Bronchial epithelial cell (primary cell): ENCODE results near the gene PUSL1. TPM values are rescaled to one million over a fixed set of nuclear protein-coding genes. Genes with fewer than 3 reads are reported as not detected.

Experiments used
- DNase-seq: peaks from one replicate; pipeline ENCODE4 v3.0.0-alpha.2; 2010; ENCODE audit warnings: low read depth
- FAIRE-seq: peaks from 2 replicates; lab custom pipeline; 2011; peaks lifted over from hg19 to GRCh38; lab: Jason Lieb, UNC
- H3K27me3 ChIP-seq: 2 replicates; pipeline ENCODE4 v1.5.1; 2011; ENCODE audit warnings: low read length; ENCODE audit not compliant: control insufficient read depth, insufficient read depth
- H3K36me3 ChIP-seq: 2 replicates; pipeline ENCODE4 v1.5.1; 2011; ENCODE audit warnings: low read length; ENCODE audit not compliant: control insufficient read depth, insufficient read depth
- H3K4me3 ChIP-seq: 2 replicates; pipeline ENCODE4 v1.5.1; 2011; ENCODE audit warnings: mild to moderate bottlenecking, low read depth, low read length, control low read depth
- total RNA-seq: library from RNA; depleted of rRNA; stranded (reverse); fragments of >200 nt; gene quantifications from 2 replicates; pipeline ENCODE4 v1.2.1, GENCODE V29; 2014
- TF ChIP-seq, protein P1 (sequence below): IDR thresholded peaks from 2 replicates; pipeline ENCODE4 v1.5.1; 2011; ENCODE audit warnings: mild to moderate bottlenecking, moderate library complexity, low read length, control low read depth, inconsistent platforms; ENCODE audit not compliant: insufficient read depth, severe bottlenecking

Gene PUSL1
- total RNA-seq, 1 donor from 2014 or later = 20.8 TPM

DNA sequence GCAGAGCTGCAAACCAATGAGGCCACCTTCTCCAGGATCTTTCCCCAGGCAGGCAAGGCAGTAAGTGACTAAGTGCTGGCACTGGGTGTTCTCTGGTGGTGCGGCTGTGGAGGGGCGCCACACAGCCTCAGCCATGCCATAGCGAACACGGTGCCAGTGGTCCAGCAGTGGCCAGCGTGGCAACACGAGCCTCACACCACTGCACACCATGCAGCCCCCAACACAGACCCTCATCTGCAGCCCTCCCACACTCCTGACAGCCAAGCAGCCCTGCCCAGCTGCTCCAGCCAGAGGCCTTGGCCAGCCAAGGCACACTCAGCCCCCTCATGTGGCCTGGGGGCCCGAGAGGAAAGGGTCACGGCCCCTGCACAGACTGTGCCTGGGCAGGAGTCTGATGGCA is 13.1 kb downstream of the PUSL1 start:
- H3K27me3 ChIP-seq = no peaks in the 10 kb centered on the region
- FAIRE-seq = no peak
- no peak overlapping the region for H3K4me3 ChIP-seq
- TF ChIP-seq, protein P1, sequence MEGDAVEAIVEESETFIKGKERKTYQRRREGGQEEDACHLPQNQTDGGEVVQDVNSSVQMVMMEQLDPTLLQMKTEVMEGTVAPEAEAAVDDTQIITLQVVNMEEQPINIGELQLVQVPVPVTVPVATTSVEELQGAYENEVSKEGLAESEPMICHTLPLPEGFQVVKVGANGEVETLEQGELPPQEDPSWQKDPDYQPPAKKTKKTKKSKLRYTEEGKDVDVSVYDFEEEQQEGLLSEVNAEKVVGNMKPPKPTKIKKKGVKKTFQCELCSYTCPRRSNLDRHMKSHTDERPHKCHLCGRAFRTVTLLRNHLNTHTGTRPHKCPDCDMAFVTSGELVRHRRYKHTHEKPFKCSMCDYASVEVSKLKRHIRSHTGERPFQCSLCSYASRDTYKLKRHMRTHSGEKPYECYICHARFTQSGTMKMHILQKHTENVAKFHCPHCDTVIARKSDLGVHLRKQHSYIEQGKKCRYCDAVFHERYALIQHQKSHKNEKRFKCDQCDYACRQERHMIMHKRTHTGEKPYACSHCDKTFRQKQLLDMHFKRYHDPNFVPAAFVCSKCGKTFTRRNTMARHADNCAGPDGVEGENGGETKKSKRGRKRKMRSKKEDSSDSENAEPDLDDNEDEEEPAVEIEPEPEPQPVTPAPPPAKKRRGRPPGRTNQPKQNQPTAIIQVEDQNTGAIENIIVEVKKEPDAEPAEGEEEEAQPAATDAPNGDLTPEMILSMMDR = no peak
- no peak for DNase-seq
- H3K36me3 ChIP-seq = peaks cover 19% of the 10 kb centered on the region

DNA sequence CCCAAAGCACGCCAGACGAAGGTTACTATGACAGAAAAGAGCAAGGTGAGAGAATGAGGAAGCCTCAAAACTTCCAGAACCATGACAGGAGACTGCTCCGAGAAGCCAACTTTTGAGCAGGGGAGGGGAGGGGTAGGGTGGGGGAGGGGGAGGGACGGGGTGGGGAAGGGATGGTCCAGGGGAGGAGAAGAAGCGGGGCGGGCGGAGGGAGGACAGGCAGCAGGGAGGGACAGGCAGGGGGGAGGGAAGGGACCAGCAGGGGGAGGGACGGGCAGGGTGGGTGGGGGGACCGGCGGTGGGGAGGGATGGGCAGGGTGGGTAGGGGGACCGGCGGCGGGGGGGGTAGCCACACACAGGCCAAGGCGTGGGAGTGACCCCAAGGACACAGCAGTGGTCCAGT is 14.0 kb downstream of the PUSL1 start:
- Histone ChIP-seq H3K4me3 (no peak overlapping the region), H3K27me3 (no peaks in the 10 kb centered on the region), H3K36me3 (peaks cover 21% of the 10 kb centered on the region)
- TF ChIP-seq, protein P1 = no peak
- DNase-seq (no peak), FAIRE-seq (no peak)

DNA sequence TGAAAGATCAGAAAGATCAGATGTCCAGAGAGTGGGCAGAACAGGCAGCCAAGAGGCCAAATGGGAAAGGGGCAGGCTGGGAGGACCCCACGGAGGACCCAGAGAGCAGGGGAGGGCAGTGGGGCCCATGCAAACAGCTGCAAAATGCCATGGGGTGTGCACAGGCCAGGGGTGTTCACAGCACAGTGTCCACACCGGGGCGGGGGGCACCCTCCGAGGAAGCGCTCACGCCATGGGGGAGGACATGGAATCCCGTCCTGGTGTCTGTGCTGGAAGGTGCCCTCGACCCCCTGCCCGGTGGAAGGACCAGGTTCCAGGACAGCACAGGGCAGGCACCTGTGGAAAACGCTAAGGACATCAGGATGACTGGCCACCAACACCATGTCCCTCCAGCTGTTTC is 14.6 kb downstream of the PUSL1 start:
- no peak overlapping the region for H3K4me3 ChIP-seq
- H3K36me3 ChIP-seq = peaks cover 23% of the 10 kb centered on the region
- TF ChIP-seq, protein P1 = no peak
- no peaks in the 10 kb centered on the region for H3K27me3 ChIP-seq
- FAIRE-seq (no peak), DNase-seq (no peak)

DNA sequence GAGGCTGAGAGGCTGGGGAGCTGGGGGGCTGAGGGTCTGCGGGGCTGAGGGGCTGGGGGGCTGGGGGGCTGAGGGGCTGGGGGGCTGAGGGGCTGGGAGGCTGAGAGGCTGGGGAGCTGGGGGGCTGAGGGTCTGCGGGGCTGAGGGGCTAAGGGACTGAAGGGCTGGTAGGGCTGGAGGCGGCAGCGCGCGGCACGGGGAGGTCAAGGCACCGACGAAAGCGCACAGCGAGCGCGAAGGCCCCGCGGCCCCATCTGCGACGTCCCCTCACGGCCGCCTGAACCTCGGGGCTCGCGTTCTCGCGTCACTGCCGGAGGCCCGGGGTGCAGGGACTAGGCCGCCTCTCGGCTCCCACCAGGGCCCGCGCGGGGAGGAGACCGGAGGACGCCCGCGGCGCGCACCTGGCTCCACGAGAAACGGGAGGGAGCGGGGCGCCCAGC is 15.7 kb downstream of the PUSL1 start:
- Histone ChIP-seq H3K27me3 (no peaks in the 10 kb centered on the region), H3K4me3 (peak overlapping the region; percentile 99), H3K36me3 (peaks cover 25% of the 10 kb centered on the region)
- no peak for DNase-seq
- no peak for FAIRE-seq
- TF ChIP-seq, protein P1 = no peak

DNA sequence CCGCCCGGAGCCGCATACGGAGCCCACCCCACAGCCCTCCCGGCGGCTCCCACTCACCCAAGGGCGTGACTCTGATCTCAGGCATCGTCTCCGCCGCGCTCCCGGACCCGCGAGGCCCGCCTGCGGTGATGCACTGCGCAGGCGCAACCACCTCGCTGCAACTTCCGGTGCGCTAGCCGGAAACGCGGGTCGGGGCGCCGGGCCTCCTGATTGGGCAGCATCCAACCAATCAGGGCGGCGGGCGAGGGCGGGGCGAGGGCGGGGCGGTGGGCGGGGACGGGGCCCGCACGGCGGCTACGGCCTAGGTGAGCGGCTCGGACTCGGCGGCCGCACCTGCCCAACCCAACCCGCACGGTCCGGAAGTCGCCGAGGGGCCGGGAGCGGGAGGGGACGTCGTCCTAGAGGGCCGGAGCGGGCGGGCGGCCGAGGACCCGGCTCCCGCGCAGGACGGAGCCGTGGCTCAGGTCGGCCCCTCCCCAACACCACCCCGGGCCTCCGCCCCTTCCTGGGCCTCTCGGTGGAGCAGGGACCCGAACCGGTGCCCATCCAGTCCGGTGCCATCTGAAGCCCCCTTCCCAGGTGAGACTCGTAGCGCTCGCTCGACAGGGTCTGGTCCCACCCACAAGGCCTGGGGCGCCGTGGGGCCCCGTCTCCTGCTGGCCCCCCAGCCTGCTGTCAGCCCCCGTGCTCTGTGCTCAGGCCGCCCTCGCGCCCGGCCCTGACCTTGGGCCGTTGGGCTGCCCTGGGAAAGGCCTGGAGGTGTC is 16.3 kb downstream of the PUSL1 start, which contains the start of the genes CPTP and INTS11:
CPTP (plus strand) TSS at position 279 of the 764 bp plus-strand sequence. CDS start 2,109 bp downstream, outside the sequence.
INTS11 (minus strand) TSS at position 137 of the 764 bp plus-strand sequence; CDS start at position 85, 52 bp downstream.
- Histone ChIP-seq H3K4me3 (peak within 1 kb of the TSS; percentile 99), H3K27me3 (no peaks in the 10 kb centered on the region), H3K36me3 (peaks cover 20% of the 10 kb centered on the region)
- FAIRE-seq = no peak
- TF ChIP-seq, protein P1 = no peak
- DNase-seq = peak; percentile 73
